Osteoblast (primary cell): ENCODE measurements around the gene SLC25A28. TPM values are rescaled to one million over a fixed set of nuclear protein-coding genes. Genes with fewer than 3 reads are reported as not detected.
"Not testable (repeated sequence)": the region's sequence is repeated elsewhere in the genome, so short reads cannot be mapped to it uniquely, and the experiment has no call there.

Experiments
- DNase-seq: peaks from one replicate; pipeline ENCODE4 v3.0.0; 2011; ENCODE audit warnings: low spot score, mixed read lengths; ENCODE audit not compliant: insufficient read length; ENCODE audit errors: missing footprints
- H2AFZ ChIP-seq: 2 replicates; pipeline ENCODE4 v1.6.0; 2011; ENCODE audit warnings: mild to moderate bottlenecking, low read length
- H3K27ac ChIP-seq: 2 replicates; pipeline ENCODE4 v1.5.1; 2011; ENCODE audit warnings: mild to moderate bottlenecking, low read depth, low read length, moderate library complexity
- H3K27me3 ChIP-seq: 2 replicates; pipeline ENCODE4 v1.6.0; 2012; ENCODE audit warnings: mild to moderate bottlenecking, control low read depth, inconsistent platforms, low read length, moderate library complexity; ENCODE audit not compliant: insufficient read depth
- H3K36me3 ChIP-seq: 2 replicates; pipeline ENCODE4 v1.5.1; 2011; ENCODE audit warnings: mild to moderate bottlenecking, low read length, control low read depth, moderate library complexity; ENCODE audit not compliant: insufficient read depth
- H3K4me1 ChIP-seq: 2 replicates; pipeline ENCODE4 v1.5.1; 2011; ENCODE audit warnings: mild to moderate bottlenecking, low read length, control low read depth, moderate library complexity; ENCODE audit not compliant: insufficient read depth
- H3K4me2 ChIP-seq: 2 replicates; pipeline ENCODE4 v1.6.0; 2011; ENCODE audit warnings: mild to moderate bottlenecking, low read length; ENCODE audit not compliant: insufficient read depth
- H3K4me3 ChIP-seq: fragments of 200-600 bp; sonication (generic); 3 replicates; pipeline ENCODE4 v1.5.1; 2012; ENCODE audit warnings: mild to moderate bottlenecking, low read length, inconsistent platforms; ENCODE audit not compliant: insufficient read depth
- H3K79me2 ChIP-seq: 2 replicates; pipeline ENCODE4 v1.6.0; 2012; ENCODE audit warnings: mild to moderate bottlenecking, low read length, control low read depth, inconsistent platforms; ENCODE audit not compliant: insufficient read depth
- H3K9me3 ChIP-seq: 2 replicates; pipeline ENCODE4 v1.5.1; 2011; ENCODE audit warnings: low read depth, low read length, control low read depth
- H4K20me1 ChIP-seq: 2 replicates; pipeline ENCODE4 v1.6.0; 2012; ENCODE audit warnings: mild to moderate bottlenecking, low read length, control low read depth; ENCODE audit not compliant: insufficient read depth
- total RNA-seq: library from RNA; depleted of rRNA; stranded (reverse); fragments of >200 nt; gene quantifications from 2 replicates; pipeline ENCODE4 v1.2.3, GENCODE V29; 2012
- TF ChIP-seq, protein P1 (sequence below): IDR thresholded peaks from 2 replicates; pipeline ENCODE4 v1.5.1; 2011; ENCODE audit warnings: mild to moderate bottlenecking, low read depth, low read length, moderate library complexity; ENCODE audit errors: extremely low read depth

Gene SLC25A28
- total RNA-seq, 1 donor = 16.3 TPM

DNA sequence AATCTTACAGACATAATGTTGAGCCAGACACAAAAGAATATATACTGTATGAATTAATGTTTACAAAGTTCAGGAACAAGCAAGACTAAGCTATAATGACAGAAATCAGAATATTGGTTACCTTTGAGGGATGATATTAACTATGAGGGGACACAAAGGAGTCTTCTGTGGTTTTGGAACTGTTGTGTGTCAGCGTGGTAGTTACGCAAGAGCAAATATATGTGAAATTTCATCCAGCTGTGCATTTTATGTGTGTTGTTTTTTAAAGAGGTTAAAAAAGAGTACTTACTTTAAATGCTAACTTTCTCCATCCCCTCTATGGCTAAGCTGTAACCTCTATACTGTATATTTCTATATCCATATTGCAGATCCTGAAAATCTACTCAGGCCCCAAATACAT lies 14.9 kb downstream of the SLC25A28 start:
- H3K79me2 ChIP-seq = no peaks in the 10 kb centered on the region
- H3K4me1 ChIP-seq = no peaks in the 10 kb centered on the region

DNA sequence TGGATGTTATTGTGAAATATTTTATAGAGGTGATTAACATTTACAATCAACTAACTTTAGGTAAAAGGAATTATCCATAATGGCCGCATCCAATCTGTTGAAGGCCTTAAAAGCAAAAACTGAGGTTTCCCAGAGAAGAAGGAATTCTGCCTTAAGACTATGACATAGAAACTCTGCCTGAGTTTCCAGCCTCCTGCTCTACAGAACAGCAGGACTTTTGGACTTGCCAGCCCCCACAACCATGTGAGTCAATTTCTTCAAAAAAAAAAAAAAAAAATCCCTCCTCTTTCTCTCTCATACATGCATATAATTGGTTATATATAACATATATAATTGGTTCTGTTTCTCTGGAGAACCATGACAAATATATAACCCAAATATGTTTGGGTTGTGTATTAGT lies 15.4 kb downstream of the SLC25A28 start:
- Histone ChIP-seq H2AFZ (no peak overlapping the region), H3K27me3 (peaks cover 4% of the 10 kb centered on the region), H3K79me2 (no peaks in the 10 kb centered on the region), H3K36me3 (peaks cover 8% of the 10 kb centered on the region), H3K9me3 (no peaks in the 10 kb centered on the region), H3K27ac (no peak overlapping the region), H3K4me3 (no peak overlapping the region), H3K4me1 (no peaks in the 10 kb centered on the region), H4K20me1 (no peaks in the 10 kb centered on the region), H3K4me2 (no peak overlapping the region)
- no peak for DNase-seq
- TF ChIP-seq, protein P1, sequence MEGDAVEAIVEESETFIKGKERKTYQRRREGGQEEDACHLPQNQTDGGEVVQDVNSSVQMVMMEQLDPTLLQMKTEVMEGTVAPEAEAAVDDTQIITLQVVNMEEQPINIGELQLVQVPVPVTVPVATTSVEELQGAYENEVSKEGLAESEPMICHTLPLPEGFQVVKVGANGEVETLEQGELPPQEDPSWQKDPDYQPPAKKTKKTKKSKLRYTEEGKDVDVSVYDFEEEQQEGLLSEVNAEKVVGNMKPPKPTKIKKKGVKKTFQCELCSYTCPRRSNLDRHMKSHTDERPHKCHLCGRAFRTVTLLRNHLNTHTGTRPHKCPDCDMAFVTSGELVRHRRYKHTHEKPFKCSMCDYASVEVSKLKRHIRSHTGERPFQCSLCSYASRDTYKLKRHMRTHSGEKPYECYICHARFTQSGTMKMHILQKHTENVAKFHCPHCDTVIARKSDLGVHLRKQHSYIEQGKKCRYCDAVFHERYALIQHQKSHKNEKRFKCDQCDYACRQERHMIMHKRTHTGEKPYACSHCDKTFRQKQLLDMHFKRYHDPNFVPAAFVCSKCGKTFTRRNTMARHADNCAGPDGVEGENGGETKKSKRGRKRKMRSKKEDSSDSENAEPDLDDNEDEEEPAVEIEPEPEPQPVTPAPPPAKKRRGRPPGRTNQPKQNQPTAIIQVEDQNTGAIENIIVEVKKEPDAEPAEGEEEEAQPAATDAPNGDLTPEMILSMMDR = no peak

More for the DNA sequence above, 14.9 kb downstream of the SLC25A28 start:
- peaks cover 13% of the 10 kb centered on the region for H3K36me3 ChIP-seq
- no peaks in the 10 kb centered on the region for H3K9me3 ChIP-seq
- H3K27me3 ChIP-seq = peaks cover under 1% of the 10 kb centered on the region
- no peak for DNase-seq
- H2AFZ ChIP-seq = no peak overlapping the region
- no peaks in the 10 kb centered on the region for H4K20me1 ChIP-seq
- H3K27ac ChIP-seq = no peak overlapping the region
- no peak overlapping the region for H3K4me3 ChIP-seq
- TF ChIP-seq, protein P1 = no peak
- no peak overlapping the region for H3K4me2 ChIP-seq

DNA sequence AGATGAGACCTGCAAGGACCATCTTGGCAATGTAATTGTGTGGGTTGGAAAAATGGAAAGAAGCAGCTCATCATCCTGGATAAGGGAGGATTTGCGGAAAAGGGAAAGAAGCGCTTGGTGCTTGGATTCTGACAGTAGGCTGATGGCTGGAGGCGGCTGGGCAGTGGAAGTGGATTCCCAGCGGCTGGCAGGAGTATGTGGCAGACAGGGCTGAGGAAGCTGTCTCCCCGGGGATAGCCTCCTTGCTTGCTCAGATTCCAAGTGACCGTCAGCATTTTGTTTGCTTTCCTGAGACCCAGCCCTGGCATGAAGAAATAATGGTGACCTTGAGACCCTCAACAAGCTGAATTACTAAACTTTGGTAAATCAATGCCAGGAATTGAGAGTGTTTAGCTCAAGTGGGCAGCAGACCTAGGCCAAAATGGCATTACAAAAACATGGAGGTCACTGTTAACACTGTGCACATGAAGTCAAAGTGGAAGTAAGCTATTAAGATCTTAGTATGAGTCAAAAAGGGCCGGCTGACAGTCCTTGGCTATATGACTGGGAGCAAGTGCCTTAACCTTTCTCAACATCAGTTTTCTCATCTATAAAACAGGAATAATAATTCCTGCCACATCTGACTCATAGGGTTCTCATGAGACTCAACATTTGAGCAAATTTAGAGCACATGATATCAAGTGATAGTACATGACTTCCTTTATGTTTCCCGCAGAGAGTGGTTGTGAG lies 21.3 kb downstream of the SLC25A28 start:
- TF ChIP-seq, protein P1 = no peak
- Histone ChIP-seq H3K4me2 (no peak overlapping the region), H3K4me1 (no peaks in the 10 kb centered on the region), H3K4me3 (no peak overlapping the region), H3K79me2 (no peaks in the 10 kb centered on the region), H3K9me3 (no peaks in the 10 kb centered on the region), H2AFZ (no peak overlapping the region), H3K36me3 (no peaks in the 10 kb centered on the region), H3K27ac (no peak overlapping the region), H4K20me1 (no peaks in the 10 kb centered on the region), H3K27me3 (peaks cover 4% of the 10 kb centered on the region)
- no peak for DNase-seq

DNA sequence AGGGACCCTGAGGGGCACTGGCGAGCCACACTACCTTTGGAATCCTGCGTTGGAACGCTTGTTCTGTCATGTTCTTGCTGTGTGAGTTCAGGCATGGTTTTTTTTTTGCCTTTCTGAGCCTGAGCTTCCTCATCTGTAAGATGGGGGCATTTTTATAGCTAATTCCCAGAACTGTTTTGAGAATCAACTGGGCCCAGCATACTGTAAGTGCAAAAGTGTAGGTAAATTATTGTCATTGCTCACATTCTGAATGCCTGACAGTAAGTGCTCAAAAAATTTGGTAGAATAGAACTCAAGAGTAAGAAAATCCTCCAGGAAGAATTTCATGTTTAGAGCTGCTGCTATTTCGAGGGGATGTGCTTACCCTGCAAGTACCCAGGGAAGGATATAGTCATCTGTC lies 22.2 kb downstream of the SLC25A28 start:
- H3K79me2 ChIP-seq = no peaks in the 10 kb centered on the region
- H3K27ac ChIP-seq = no peak overlapping the region
- H3K4me3 ChIP-seq = no peak overlapping the region
- H3K9me3 ChIP-seq = no peaks in the 10 kb centered on the region
- H4K20me1 ChIP-seq = no peaks in the 10 kb centered on the region
- H3K4me2 ChIP-seq = no peak overlapping the region
- no peaks in the 10 kb centered on the region for H3K36me3 ChIP-seq
- H2AFZ ChIP-seq = no peak overlapping the region
- TF ChIP-seq, protein P1 = no peak
- H3K27me3 ChIP-seq = peaks cover 4% of the 10 kb centered on the region
- no peaks in the 10 kb centered on the region for H3K4me1 ChIP-seq
- DNase-seq = no peak

DNA sequence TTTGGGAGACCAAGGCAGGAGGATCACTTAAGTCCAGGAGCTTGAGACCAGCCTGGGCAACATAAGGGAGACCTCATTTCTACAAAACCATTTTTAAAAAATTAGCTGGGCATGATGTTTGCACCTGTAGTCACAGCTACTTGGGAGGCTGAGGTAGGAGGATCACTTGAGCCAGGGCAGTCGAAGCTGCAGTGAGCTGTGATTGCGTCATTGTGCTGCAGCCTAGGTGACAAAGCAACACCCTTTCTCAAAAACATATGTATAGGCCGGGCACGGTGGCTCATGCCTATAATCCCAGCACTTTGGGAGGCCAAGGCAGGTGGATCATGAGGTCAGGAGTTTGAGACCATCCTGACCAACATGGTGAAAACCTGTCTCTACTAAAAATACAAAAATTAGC lies 23.5 kb downstream of the SLC25A28 start:
- H3K9me3 ChIP-seq, H3K4me1 ChIP-seq, H4K20me1 ChIP-seq, H3K27me3 ChIP-seq, H3K27ac ChIP-seq, DNase-seq, H3K4me3 ChIP-seq, H3K36me3 ChIP-seq, H3K79me2 ChIP-seq, H2AFZ ChIP-seq, H3K4me2 ChIP-seq: not testable (repeated sequence)
